ENCODE results near the gene CLCN5. TPM values are rescaled to one million over a fixed set of nuclear protein-coding genes. Genes with fewer than 3 reads are reported as not detected.

CLCN5 gene
- total and polyA plus RNA-seq, 10 of the 15 experiments (the other 5 are each of a cell fraction or from before 2014, with no cell fraction given) = 0.33 to 3.8 (median 2.6) TPM

- RAD21 ChIA-PET (ENCODE audit: unreplicated experiment) = interaction anchor here (0.8 kb wide), 1 partner anchor 8 kb away, joined by 3 read pairs; no protein-coding TSS in a partner anchor
- no peak overlapping the region for H3K27ac ChIP-seq (ENCODE audit: control insufficient read depth, insufficient read depth)
- H3K4me2 ChIP-seq (ENCODE audit: control insufficient read depth, insufficient read depth) = no peak overlapping the region
- H3K79me2 ChIP-seq (ENCODE audit: control insufficient read depth, insufficient read depth, low read length) = no peaks in the 10 kb centered on the region
- FAIRE-seq = no peak
- POLR2A ChIA-PET = interaction anchor here (0.9 kb wide), 1 partner anchor 10 kb away, joined by 3 read pairs; no protein-coding TSS in a partner anchor
- 41% methylated on average over 1 of the region's 1 CpG for WGBS (ENCODE audit: insufficient coverage, insufficient replicate concordance, low lambda C conversion rate, missing lambda C conversion rate)
- no TSS peak for BruUV-seq (replicated peaks)
- in situ Hi-C loops (cut with MboI) = no loop called here
- SMC1A ChIA-PET (ENCODE audit: uncharacterized antibody, unreplicated experiment) = no interaction called here
- H3K9me3 ChIP-seq (replicated peaks; ENCODE audit: control insufficient read depth, insufficient read depth, low read length) = no peaks in the 10 kb centered on the region
- H4K20me1 ChIP-seq (ENCODE audit: control insufficient read depth, insufficient read depth) = no peaks in the 10 kb centered on the region
- no peak overlapping the region for H2AFZ ChIP-seq (ENCODE audit: control insufficient read depth, low read depth, low read length)
- intact Hi-C loops (cut with micrococcal nuclease; ENCODE audit: unreplicated experiment) = no loop called here
- ATAC-seq = no peak
- H3K9ac ChIP-seq (ENCODE audit: control insufficient read depth, insufficient read depth, low read length) = no peak overlapping the region
- CTCF ChIA-PET = interaction anchor here (1.0 kb wide), 1 partner anchor 74 kb away, joined by 3 read pairs; no protein-coding TSS in a partner anchor
- TF ChIP-seq CHD2 (IDR thresholded peaks at IDR 0.05; ENCODE audit: borderline replicate concordance, low read depth, low read length) (no peak), CBFB (IDR thresholded peaks at IDR 0.05; ENCODE audit: low read depth) (no peak), HDAC6 (IDR thresholded peaks at IDR 0.05; ENCODE audit: unreplicated experiment) (no peak), ELK1 (IDR thresholded peaks at IDR 0.05; ENCODE audit: low read depth, low read length) (no peak), PBX3 (IDR thresholded peaks at IDR 0.05; ENCODE audit: insufficient replicate concordance, low read depth, low read length) (no peak), SUPT20H (IDR thresholded peaks at IDR 0.05; ENCODE audit: borderline replicate concordance, control insufficient read depth, low read depth, low read length) (no peak), EGR1 (IDR thresholded peaks at IDR 0.05; ENCODE audit: borderline replicate concordance in 1 of 2, low read depth in 2 of 2, low read length in 2 of 2) (no peak), JUNB (IDR thresholded peaks at IDR 0.05) (no peak)
- no peaks in the 10 kb centered on the region for H3K27me3 ChIP-seq (replicated peaks in 1 of 2; ENCODE audit: control insufficient read depth in 2 of 2, insufficient read depth in 2 of 2, low read length in 1 of 2)
- H3K4me1 ChIP-seq (ENCODE audit: control insufficient read depth, insufficient read depth, low read length) = no peaks in the 10 kb centered on the region
- no peak overlapping the region for H3K4me3 ChIP-seq
- DNase-seq (ENCODE audit: low read depth, low spot score) = no peak
- H3K36me3 ChIP-seq (ENCODE audit: control insufficient read depth in 2 of 2, insufficient read depth in 2 of 2, low read length in 1 of 2) = no peaks in the 10 kb centered on the region
Observed at GRCh38 chrX:49992853-49993252, 70.5 kb downstream of the CLCN5 start.
